Lower leg skin (tissue), 4 donors: ENCODE data around the gene MYBPH. TPM values are rescaled to one million over a fixed set of nuclear protein-coding genes. Genes with fewer than 3 reads are reported as not detected.

Experiments
- DNase-seq, 2 donors: peaks; one replicate each; pipeline ENCODE4 v3.0.0-alpha.2; 2019; ENCODE audit warnings: low spot score in 2 of 2
- H3K4me3 ChIP-seq: fragments of 200-600 bp; sonication (generic); 2 replicates; pipeline ENCODE4 v1.5.1; 2017; ENCODE audit warnings: mild to moderate bottlenecking, low read depth; ENCODE audit not compliant: poor library complexity, severe bottlenecking
- CTCF ChIP-seq, 3 donors: fragments of 450-650 bp; IDR thresholded peaks; one replicate each; pipeline ENCODE4 v1.5.1; 2016; ENCODE audit warnings: antibody characterized with exemption in 3 of 3, mild to moderate bottlenecking in 3 of 3, moderate library complexity in 2 of 3
- POLR2A ChIP-seq, 2 donors: fragments of 450-650 bp; IDR thresholded peaks; one replicate each; pipeline ENCODE4 v1.6.1; 2016 to 2017; ENCODE audit warnings: antibody characterized with exemption in 2 of 2, mild to moderate bottlenecking in 1 of 2, moderate library complexity in 1 of 2
- WGBS, 2 donors: methylation state at CpG; one replicate each; pipeline ENCODE4 v1.1.5; 2018; 5-methylcytosine and 5-hydroxymethylcytosine counted together
- intact Hi-C: fragments of 100-400 bp; cut with DNase I; formaldehyde crosslinking; loops from one replicate; pipeline ENCODE4 v1.15.0; 2023; ENCODE audit warnings: low total_unique reads
- total RNA-seq, 4 donors: library from RNA; depleted of rRNA; stranded (reverse); fragments of >200 nt; gene quantifications; one replicate each; pipeline ENCODE4 v1.1.0, GENCODE V29; 2016

Gene MYBPH
- total RNA-seq, 4 donors from 2014 or later = not detected

- H3K4me3 ChIP-seq = no peak overlapping the region
- 58 to 61% methylated on average over 7 of the region's 7 CpGs for WGBS, 2 donors
- TF ChIP-seq POLR2A (IDR thresholded peaks at IDR 0.05) = no peak
- no peak for TF ChIP-seq CTCF (IDR thresholded peaks at IDR 0.05)
- intact Hi-C loops = no loop called here
- DNase-seq = peak in 1 of 2 donors; percentile 78
These were observed 14.3 kb upstream of the MYBPH start for GRCh38 chr1:203189951-203190352.

- no peak for TF ChIP-seq POLR2A (IDR thresholded peaks at IDR 0.05)
- no peak for TF ChIP-seq CTCF (IDR thresholded peaks at IDR 0.05)
- H3K4me3 ChIP-seq = no peak overlapping the region
- intact Hi-C loops = no loop called here
- no peak for DNase-seq
- 93 to 94% methylated on average over 4 of the region's 4 CpGs for WGBS, 2 donors
These were observed 13.1 kb upstream of the MYBPH start for GRCh38 chr1:203188686-203189232.

- intact Hi-C loops = no loop called here
- TF ChIP-seq POLR2A (IDR thresholded peaks at IDR 0.05) = no peak
- no peak for TF ChIP-seq CTCF (IDR thresholded peaks at IDR 0.05)
- no peak overlapping the region for H3K4me3 ChIP-seq
- 72 to 75% methylated on average over 3 of the region's 3 CpGs for WGBS, 2 donors
- DNase-seq = no peak
These were observed 12.2 kb upstream of the MYBPH start for GRCh38 chr1:203187689-203188264.

- no peak overlapping the region for H3K4me3 ChIP-seq
- no peak for TF ChIP-seq CTCF (IDR thresholded peaks at IDR 0.05)
- no peak for TF ChIP-seq POLR2A (IDR thresholded peaks at IDR 0.05)
- 24 to 38% methylated on average over 7 of the region's 7 CpGs for WGBS, 2 donors
- DNase-seq = no peak
- intact Hi-C loops = no loop called here
These were observed 11.7 kb upstream of the MYBPH start for GRCh38 chr1:203187304-203187685.

- TF ChIP-seq CTCF (IDR thresholded peaks at IDR 0.05) (no peak), POLR2A (IDR thresholded peaks at IDR 0.05) (no peak)
- intact Hi-C loops = no loop called here
- peak in 1 of 2 donors; percentile 85 for DNase-seq
- no peak within 1 kb of the TSS for H3K4me3 ChIP-seq
- 26 to 31% methylated on average over 14 of the region's 14 CpGs for WGBS, 2 donors
These were observed 11.0 kb upstream of the MYBPH start, which contains the start of gene CHI3L1 for GRCh38 chr1:203186446-203187303. Gene CHI3L1 (minus strand): TSS chr1:203186704. CDS start chr1:203186623, 81 bp downstream.
